HUES48 (cell line): ENCODE results near the gene LYSMD2.

Source experiments
- H3K27ac ChIP-seq: one replicate; pipeline ENCODE4 v1.7.0; 2013; ENCODE audit warnings: low read depth, low read length, inconsistent platforms
- H3K27me3 ChIP-seq: 2 replicates; pipeline ENCODE4 v1.6.1; 2013; ENCODE audit warnings: mild to moderate bottlenecking, low read length; ENCODE audit not compliant: control insufficient read depth, insufficient read depth
- H3K36me3 ChIP-seq: 2 replicates; pipeline ENCODE4 v1.6.1; 2013; ENCODE audit warnings: low read length; ENCODE audit not compliant: control insufficient read depth, insufficient read depth
- H3K4me1 ChIP-seq: 2 replicates; pipeline ENCODE4 v1.6.1; 2013; ENCODE audit warnings: mild to moderate bottlenecking, low read length; ENCODE audit not compliant: control insufficient read depth, insufficient read depth
- H3K4me3 ChIP-seq: 2 replicates; pipeline ENCODE4 v1.5.1; 2013; ENCODE audit warnings: mild to moderate bottlenecking, low read depth, low read length
- H3K9ac ChIP-seq: 2 replicates; pipeline ENCODE4 v1.6.1; 2013; ENCODE audit warnings: mild to moderate bottlenecking, low read depth, low read length, moderate library complexity
- H3K9me3 ChIP-seq: 2 replicates; pipeline ENCODE4 v1.6.1; 2013; ENCODE audit warnings: low read length; ENCODE audit not compliant: control insufficient read depth, insufficient read depth

Gene LYSMD2

GRCh38 chr15:51770902-51771301, 33.4 kb upstream of the LYSMD2 start:
- Histone ChIP-seq H3K9ac (no peak overlapping the region), H3K36me3 (no peaks in the 10 kb centered on the region), H3K27ac (no peak overlapping the region), H3K4me3 (no peak overlapping the region), H3K9me3 (no peaks in the 10 kb centered on the region), H3K4me1 (no peaks in the 10 kb centered on the region), H3K27me3 (no peaks in the 10 kb centered on the region)

- H3K27me3 ChIP-seq = no peaks in the 10 kb centered on the region
- H3K36me3 ChIP-seq = no peaks in the 10 kb centered on the region
- no peak overlapping the region for H3K27ac ChIP-seq
- no peaks in the 10 kb centered on the region for H3K9me3 ChIP-seq
- H3K9ac ChIP-seq = no peak overlapping the region
- no peaks in the 10 kb centered on the region for H3K4me1 ChIP-seq
- H3K4me3 ChIP-seq = no peak overlapping the region
Observed at GRCh38 chr15:51768018-51768417, 30.6 kb upstream of the LYSMD2 start.

- Histone ChIP-seq H3K4me1 (no peaks in the 10 kb centered on the region), H3K27ac (no peak overlapping the region), H3K4me3 (no peak overlapping the region)
Observed at GRCh38 chr15:51766341-51766740, 28.9 kb upstream of the LYSMD2 start.

GRCh38 chr15:51765751-51766150, 28.3 kb upstream of the LYSMD2 start:
- Histone ChIP-seq H3K4me3 (no peak overlapping the region), H3K9ac (no peak overlapping the region), H3K27ac (no peak overlapping the region), H3K4me1 (no peaks in the 10 kb centered on the region), H3K27me3 (no peaks in the 10 kb centered on the region), H3K36me3 (no peaks in the 10 kb centered on the region), H3K9me3 (no peaks in the 10 kb centered on the region)

More at GRCh38 chr15:51766341-51766740, 28.9 kb upstream of the LYSMD2 start:
- Histone ChIP-seq H3K9me3 (no peaks in the 10 kb centered on the region), H3K36me3 (no peaks in the 10 kb centered on the region), H3K9ac (no peak overlapping the region), H3K27me3 (no peaks in the 10 kb centered on the region)

GRCh38 chr15:51760805-51761204, 23.4 kb upstream of the LYSMD2 start:
- Histone ChIP-seq H3K9me3 (no peaks in the 10 kb centered on the region), H3K27me3 (no peaks in the 10 kb centered on the region), H3K36me3 (no peaks in the 10 kb centered on the region), H3K4me3 (no peak overlapping the region), H3K9ac (no peak overlapping the region), H3K4me1 (0 out of 2 replicates have a peak, but pooled peaks cover 3% of the 10 kb centered on the region), H3K27ac (no peak overlapping the region)

GRCh38 chr15:51759557-51760070, 22.2 kb upstream of the LYSMD2 start:
- H3K9ac ChIP-seq = no peak overlapping the region
- H3K27me3 ChIP-seq = 0 out of 2 replicates have a peak, but pooled peaks cover 1% of the 10 kb centered on the region
- no peaks in the 10 kb centered on the region for H3K9me3 ChIP-seq
- no peak overlapping the region for H3K4me3 ChIP-seq
- no peaks in the 10 kb centered on the region for H3K36me3 ChIP-seq
- no peak overlapping the region for H3K27ac ChIP-seq
- 0 out of 2 replicates have a peak, but pooled peaks cover 3% of the 10 kb centered on the region for H3K4me1 ChIP-seq

GRCh38 chr15:51758645-51759044, 21.2 kb upstream of the LYSMD2 start:
- H3K9ac ChIP-seq = no peak overlapping the region
- no peaks in the 10 kb centered on the region for H3K9me3 ChIP-seq
- no peaks in the 10 kb centered on the region for H3K36me3 ChIP-seq
- 0 out of 2 replicates have a peak, but pooled peaks cover 3% of the 10 kb centered on the region for H3K4me1 ChIP-seq
- no peak overlapping the region for H3K4me3 ChIP-seq
- H3K27me3 ChIP-seq = peaks cover 9% of the 10 kb centered on the region
- H3K27ac ChIP-seq = no peak overlapping the region

GRCh38 chr15:51757450-51757849, 20.0 kb upstream of the LYSMD2 start:
- Histone ChIP-seq H3K9me3 (no peaks in the 10 kb centered on the region), H3K4me3 (no peak overlapping the region), H3K4me1 (peaks cover 7% of the 10 kb centered on the region), H3K9ac (no peak overlapping the region), H3K27me3 (peaks cover 21% of the 10 kb centered on the region), H3K27ac (no peak overlapping the region), H3K36me3 (no peaks in the 10 kb centered on the region)

- Histone ChIP-seq H3K27me3 (peaks cover 27% of the 10 kb centered on the region), H3K9me3 (no peaks in the 10 kb centered on the region), H3K4me1 (peaks cover 8% of the 10 kb centered on the region), H3K27ac (no peak overlapping the region), H3K9ac (no peak overlapping the region), H3K36me3 (no peaks in the 10 kb centered on the region), H3K4me3 (no peak overlapping the region)
Observed at GRCh38 chr15:51756482-51756881, 19.0 kb upstream of the LYSMD2 start.

- Histone ChIP-seq H3K9ac (no peak overlapping the region), H3K27ac (no peak overlapping the region), H3K4me1 (peaks cover 8% of the 10 kb centered on the region), H3K4me3 (no peak overlapping the region), H3K36me3 (no peaks in the 10 kb centered on the region), H3K27me3 (peaks cover 32% of the 10 kb centered on the region), H3K9me3 (no peaks in the 10 kb centered on the region)
Observed at GRCh38 chr15:51755790-51756189, 18.3 kb upstream of the LYSMD2 start.

GRCh38 chr15:51754267-51754666, 16.8 kb upstream of the LYSMD2 start:
- H3K4me1 ChIP-seq = peaks cover 8% of the 10 kb centered on the region
- H3K27me3 ChIP-seq = peaks cover 47% of the 10 kb centered on the region
- H3K9me3 ChIP-seq = no peaks in the 10 kb centered on the region
- H3K27ac ChIP-seq = no peak overlapping the region
- H3K36me3 ChIP-seq = no peaks in the 10 kb centered on the region
- H3K4me3 ChIP-seq = no peak overlapping the region
- no peak overlapping the region for H3K9ac ChIP-seq
